Measurements from ENCODE around the gene GPC6.

The GPC6 gene

GRCh38 chr13:94109715-94110374, 883.2 kb downstream of the GPC6 start:
- no peak for DNase-seq (ENCODE audit: low read depth in 2 of 2)

- DNase-seq (ENCODE audit: low read depth in 2 of 2) = peak; percentile 91
Observed at GRCh38 chr13:94112227-94112626, 885.6 kb downstream of the GPC6 start.

GRCh38 chr13:94112731-94113130, 886.1 kb downstream of the GPC6 start:
- no peak for DNase-seq (ENCODE audit: low read depth in 2 of 2)

GRCh38 chr13:94113245-94113644, 886.6 kb downstream of the GPC6 start:
- no peak for DNase-seq (ENCODE audit: low read depth in 2 of 2)

- no peak for DNase-seq (ENCODE audit: low read depth in 2 of 2)
Observed at GRCh38 chr13:94114166-94114565, 887.6 kb downstream of the GPC6 start.

GRCh38 chr13:94115054-94115453, 888.4 kb downstream of the GPC6 start:
- DNase-seq (ENCODE audit: low read depth in 2 of 2) = no peak

GRCh38 chr13:94119360-94119936, 892.8 kb downstream of the GPC6 start:
- DNase-seq (ENCODE audit: low read depth in 2 of 2) = no peak

GRCh38 chr13:94120878-94121277, 894.3 kb downstream of the GPC6 start:
- DNase-seq (ENCODE audit: low read depth in 2 of 2) = no peak

GRCh38 chr13:94121686-94122085, 895.1 kb downstream of the GPC6 start:
- peak; percentile 23 to 33 for DNase-seq (ENCODE audit: low read depth in 2 of 2)

- DNase-seq (ENCODE audit: low read depth in 2 of 2) = no peak
Observed at GRCh38 chr13:94122300-94122915, 895.8 kb downstream of the GPC6 start.

GRCh38 chr13:94123557-94123956, 897.0 kb downstream of the GPC6 start:
- DNase-seq (ENCODE audit: low read depth in 2 of 2) = no peak

GRCh38 chr13:94128430-94128829, 901.8 kb downstream of the GPC6 start:
- DNase-seq (ENCODE audit: low read depth in 2 of 2) = no peak

- DNase-seq (ENCODE audit: low read depth in 2 of 2) = no peak
Observed at GRCh38 chr13:94129490-94129894, 902.9 kb downstream of the GPC6 start.

- no peak for DNase-seq (ENCODE audit: low read depth in 2 of 2)
Observed at GRCh38 chr13:94138831-94139230, 912.2 kb downstream of the GPC6 start.

GRCh38 chr13:94139393-94139995, 912.9 kb downstream of the GPC6 start:
- no peak for DNase-seq (ENCODE audit: low read depth in 2 of 2)

- no peak for DNase-seq (ENCODE audit: low read depth in 2 of 2)
Observed at GRCh38 chr13:94140027-94140426, 913.4 kb downstream of the GPC6 start.

- DNase-seq (ENCODE audit: low read depth in 2 of 2) = no peak
Observed at GRCh38 chr13:94140511-94140910, 913.9 kb downstream of the GPC6 start.

GRCh38 chr13:94143624-94144350, 917.2 kb downstream of the GPC6 start:
- DNase-seq (ENCODE audit: low read depth in 2 of 2) = no peak

- DNase-seq (ENCODE audit: low read depth in 2 of 2) = no peak
Observed at GRCh38 chr13:94145966-94146365, 919.4 kb downstream of the GPC6 start.

- DNase-seq (ENCODE audit: low read depth in 2 of 2) = no peak
Observed at GRCh38 chr13:94153586-94153985, 927.0 kb downstream of the GPC6 start.

GRCh38 chr13:94154367-94154766, 927.8 kb downstream of the GPC6 start:
- DNase-seq (ENCODE audit: low read depth in 2 of 2) = no peak

GRCh38 chr13:94157705-94158218, 931.2 kb downstream of the GPC6 start:
- no peak for DNase-seq (ENCODE audit: low read depth in 2 of 2)

Measured in fibroblast of skin of left quadriceps (primary cell).